GM12878 (cell line): ENCODE results near the gene GPBP1L1. TPM values are rescaled to one million over a fixed set of nuclear protein-coding genes. Genes with fewer than 3 reads are reported as not detected.

Source experiments
- ATAC-seq: fragments of 200-7000 bp; cut with Tn5 transposase; 3 replicates; pipeline ENCODE4 v1.9.1; 2020; ENCODE audit warnings: mild to moderate bottlenecking, moderate library complexity
- BruUV-seq: library from RNA; stranded (reverse); fragments of 400-500 nt; replicated peaks from 2 replicates; lab custom pipeline; 2021; lab: Mats Ljungman, UMichigan
- CTCF ChIA-PET: fragments of 300-600 bp; sonication (Branson Sonifier 250); formaldehyde crosslinking; extraction: SDS; loops from one replicate; lab custom pipeline; 2021; ENCODE audit warnings: inconsistent platforms; lab: Yijun Ruan, JAX
- POLR2A ChIA-PET: fragments of 350-600 bp; formaldehyde crosslinking; extraction: SDS; loops from one replicate; lab custom pipeline; 2021; ENCODE audit warnings: inconsistent platforms; lab: Charles Lee
- RAD21 ChIA-PET: fragments of 300-600 bp; sonication (Branson Sonifier 250); formaldehyde crosslinking; loops from one replicate; lab custom pipeline; 2023; ENCODE audit warnings: antibody characterized with exemption; ENCODE audit not compliant: unreplicated experiment; lab: Charles Lee
- SMC1A ChIA-PET: fragments of 300-600 bp; sonication (Branson Sonifier 250); formaldehyde crosslinking; loops from one replicate; lab custom pipeline; 2023; ENCODE audit not compliant: unreplicated experiment, uncharacterized antibody; lab: Charles Lee
- DNase-seq: peaks from one replicate; pipeline ENCODE4 v3.0.0-alpha.2; 2011; ENCODE audit warnings: low read depth, low spot score
- FAIRE-seq: peaks from 3 replicates; lab custom pipeline; 2011; peaks lifted over from hg19 to GRCh38; lab: Jason Lieb, UNC
- H2AFZ ChIP-seq: 2 replicates; pipeline ENCODE4 v1.6.0; 2011; ENCODE audit warnings: low read depth, low read length, control low read depth; ENCODE audit not compliant: control insufficient read depth
- H3K27ac ChIP-seq: 2 replicates; pipeline ENCODE4 v1.5.1; 2011; ENCODE audit warnings: control low read depth; ENCODE audit not compliant: control insufficient read depth, insufficient read depth
- H3K27me3 ChIP-seq, 2 experiments: replicated peaks in 1 of 2; 2 replicates each; pipeline versions ENCODE4 v1.6.0 to v1.6.1; 2011; ENCODE audit warnings: low read length in 1 of 2; ENCODE audit not compliant: control insufficient read depth in 2 of 2, insufficient read depth in 2 of 2
- H3K36me3 ChIP-seq, 2 experiments: 2 replicates each; pipeline ENCODE4 v1.5.1; 2011; ENCODE audit warnings: low read length in 1 of 2; ENCODE audit not compliant: control insufficient read depth in 2 of 2, insufficient read depth in 2 of 2
- H3K4me1 ChIP-seq: 2 replicates; pipeline ENCODE4 v1.6.1; 2011; ENCODE audit warnings: mild to moderate bottlenecking, low read length, moderate library complexity, mixed read lengths; ENCODE audit not compliant: control insufficient read depth, insufficient read depth
- H3K4me2 ChIP-seq: 2 replicates; pipeline ENCODE4 v1.6.0; 2011; ENCODE audit warnings: control low read depth; ENCODE audit not compliant: control insufficient read depth, insufficient read depth
- H3K4me3 ChIP-seq: fragments of 200-600 bp; sonication (generic); 2 replicates; pipeline ENCODE4 v1.5.1; 2016
- H3K79me2 ChIP-seq: 2 replicates; pipeline ENCODE4 v1.6.0; 2011; ENCODE audit warnings: low read length; ENCODE audit not compliant: control insufficient read depth, insufficient read depth
- H3K9ac ChIP-seq: 2 replicates; pipeline ENCODE4 v1.8.0; 2011; ENCODE audit warnings: low read length, control low read depth, mixed read lengths; ENCODE audit not compliant: control insufficient read depth, insufficient read depth
- H3K9me3 ChIP-seq: replicated peaks from 3 replicates; pipeline ENCODE4 v1.5.1; 2011; ENCODE audit warnings: mild to moderate bottlenecking, low read length; ENCODE audit not compliant: control insufficient read depth, insufficient read depth
- H4K20me1 ChIP-seq: 2 replicates; pipeline ENCODE4 v1.6.0; 2011; ENCODE audit not compliant: control insufficient read depth, insufficient read depth
- CHD4 ChIP-seq: fragments of 200-600 bp; sonication (generic); IDR thresholded peaks from 2 replicates; pipeline ENCODE4 v1.6.1; 2016; ENCODE audit warnings: mild to moderate bottlenecking
- ELK1 ChIP-seq: IDR thresholded peaks from 2 replicates; pipeline ENCODE4 v1.6.1; 2012; ENCODE audit warnings: low read depth, low read length, improper control_type of control experiment
- HDGF ChIP-seq: fragments of 450-650 bp; IDR thresholded peaks from 2 replicates; pipeline ENCODE4 v1.6.1; 2016; ENCODE audit warnings: antibody characterized with exemption
- NBN ChIP-seq: fragments of 450-650 bp; IDR thresholded peaks from 2 replicates; pipeline ENCODE4 v1.6.1; 2016
- SRF ChIP-seq, 2 experiments: IDR thresholded peaks; 2 replicates each; pipeline ENCODE4 v1.6.1; 2011; ENCODE audit warnings: low read depth in 2 of 2, low read length in 2 of 2, mild to moderate bottlenecking in 1 of 2, moderate library complexity in 1 of 2
- USF1 ChIP-seq: IDR thresholded peaks from 2 replicates; pipeline ENCODE4 v1.6.1; 2011; ENCODE audit warnings: borderline replicate concordance, low read depth, mild to moderate bottlenecking, moderate library complexity, mixed read lengths, low read length; ENCODE audit not compliant: insufficient read depth; ENCODE audit errors: extremely low read length
- YY1 ChIP-seq: IDR thresholded peaks from 2 replicates; pipeline ENCODE4 v1.6.1; 2011; ENCODE audit warnings: low read depth, mild to moderate bottlenecking, low read length
- ZBED1 ChIP-seq: IDR thresholded peaks from 2 replicates; pipeline ENCODE4 v1.6.1; 2016; ENCODE audit warnings: borderline replicate concordance
- ZBTB40 ChIP-seq: fragments of 450-650 bp; IDR thresholded peaks from 2 replicates; pipeline ENCODE4 v1.6.1; 2016; ENCODE audit warnings: mild to moderate bottlenecking, moderate library complexity, borderline replicate concordance
- ZNF24 ChIP-seq: fragments of 450-650 bp; IDR thresholded peaks from 2 replicates; pipeline ENCODE4 v1.6.1; 2017; ENCODE audit warnings: antibody characterized with exemption, mild to moderate bottlenecking
- WGBS: methylation state at CpG from one replicate; pipeline ENCODE4 v1.1.6; 2016; ENCODE audit warnings: low lambda C conversion rate; ENCODE audit not compliant: insufficient replicate concordance, insufficient coverage; ENCODE audit errors: missing lambda C conversion rate; 5-methylcytosine and 5-hydroxymethylcytosine counted together
- in situ Hi-C: fragments of 300-500 bp; cut with MboI; formaldehyde crosslinking; loops from 9 replicates; pipeline ENCODE4 v1.14.3; 2018; ENCODE audit warnings: mixed read lengths
- intact Hi-C: fragments of 100-400 bp; cut with micrococcal nuclease; formaldehyde crosslinking; loops from one replicate; pipeline ENCODE4 v1.14.2; 2022; ENCODE audit not compliant: unreplicated experiment
- polyA plus RNA-seq, 11 experiments: library from polyadenylated mRNA; depleted of rRNA in 4 of 11; unstranded in 6 of 11; stranded (reverse) in 5 of 11; fragments of >200 nt; fragmentation: Nextera tagmentation in 4 of 11; fragmentation: Illumina TruSeq in 1 of 11; extraction: Ambion mirVana in 4 of 11; extraction: Trizol in 1 of 11; gene quantifications; 1 replicate in 1 of 11; 2 replicates in 10 of 11; pipeline versions ENCODE4 v1.2.1 to v1.2.3, GENCODE V29; 2011 to 2016; ENCODE audit warnings: inconsistent platforms in 2 of 11, missing spikeins in 2 of 11, low read depth in 1 of 11
- total RNA-seq, 4 experiments: library from RNA; depleted of rRNA in 3 of 4; stranded (reverse); fragments of >200 nt in 3 of 4; fragmentation: Illumina TruSeq in 1 of 4; extraction: Trizol in 1 of 4; gene quantifications; 2 replicates each; pipeline versions ENCODE4 v1.2.1 to v1.2.3, GENCODE V29; 2013 to 2021

The GPBP1L1 gene
- total and polyA plus RNA-seq, 10 of the 15 experiments (the other 5 are each of a cell fraction or from before 2014, with no cell fraction given): 37.3 to 91.6 (median 81.2) TPM

- ChIA-PET RAD21 (interaction anchor here (1.3 kb wide), 1 partner anchor 14 kb away, joined by 3 read pairs; no protein-coding TSS in a partner anchor), POLR2A (no interaction called here), CTCF (interaction anchor here (3.5 kb wide), 1 partner anchor 200 kb away, joined by 12 read pairs; no protein-coding TSS in a partner anchor), SMC1A (interaction anchor here (1.1 to 3.9 kb wide), 4 partner anchors 10 to 220 kb away, joined by 3 to 13 read pairs (median 4); no protein-coding TSS in a partner anchor)
- no TSS peak for BruUV-seq
- intact Hi-C loops (no loop called here), in situ Hi-C loops (no loop called here)
- H3K79me2 ChIP-seq: no peaks in the 10 kb centered on the region; the same call in 1 of the 2 replicates
- no peak overlapping the region for H3K4me2 ChIP-seq
- H3K9me3 ChIP-seq: no peaks in the 10 kb centered on the region
- H4K20me1 ChIP-seq: no peaks in the 10 kb centered on the region
- no peak for DNase-seq
- H3K4me1 ChIP-seq: no peaks in the 10 kb centered on the region
- H3K27ac ChIP-seq: no peak overlapping the region
- H3K4me3 ChIP-seq: no peak overlapping the region
- FAIRE-seq: no peak
- H3K27me3 ChIP-seq: no peaks in the 10 kb centered on the region
- no peak for ATAC-seq
- H3K9ac ChIP-seq: no peak overlapping the region
- WGBS: 80% methylated on average over 5 of the region's 5 CpGs
- H3K36me3 ChIP-seq: peaks cover 2 to 30% of the 10 kb centered on the region in 2 experiments
- TF ChIP-seq NBN (no peak), YY1 (no peak), ZNF24 (no peak), USF1 (no peak), ELK1 (no peak), HDGF (no peak), CHD4 (no peak), ZBED1 (no peak), ZBTB40 (no peak), SRF (IDR thresholded peaks at IDR 0.05; ENCODE audit: low read depth in 2 of 2, low read length in 2 of 2) (no peak)
- no peak overlapping the region for H2AFZ ChIP-seq
Measured at GRCh38 chr1:45643321-45643720, 43.0 kb downstream of the GPBP1L1 start.
